Keratinocyte (primary cell): ENCODE data around the gene BTF3. TPM values are rescaled to one million over a fixed set of nuclear protein-coding genes. Genes with fewer than 3 reads are reported as not detected.
A peak's percentile ranks its signal among the peaks of the same experiment; 100 is the strongest.

Experiments
- DNase-seq: peaks from one replicate; pipeline ENCODE4 v3.0.0-alpha.2; 2011; ENCODE audit warnings: low read depth, missing footprints, low spot score
- FAIRE-seq: peaks from 2 replicates; lab custom pipeline; 2011; peaks lifted over from hg19 to GRCh38; lab: Jason Lieb, UNC
- H2AFZ ChIP-seq: 2 replicates; pipeline ENCODE4 v1.6.0; 2012; ENCODE audit warnings: low read length, control low read depth, inconsistent platforms; ENCODE audit not compliant: control insufficient read depth
- H3K27ac ChIP-seq: 2 replicates; pipeline ENCODE4 v1.5.1; 2011; ENCODE audit warnings: low read length; ENCODE audit not compliant: control insufficient read depth, insufficient read depth
- H3K27me3 ChIP-seq: 3 replicates; pipeline ENCODE4 v1.6.0; 2011; ENCODE audit warnings: low read length; ENCODE audit not compliant: control insufficient read depth, insufficient read depth; ENCODE audit errors: extremely low read depth
- H3K36me3 ChIP-seq, 2 experiments: 2 replicates in 1 of 2; 3 replicates in 1 of 2; pipeline ENCODE4 v1.5.1; 2011; ENCODE audit warnings: low read length in 2 of 2, mild to moderate bottlenecking in 1 of 2; ENCODE audit not compliant: control insufficient read depth in 2 of 2, insufficient read depth in 2 of 2; ENCODE audit errors: extremely low read depth in 1 of 2
- H3K4me1 ChIP-seq: 3 replicates; pipeline ENCODE4 v1.5.1; 2011; ENCODE audit warnings: low read length; ENCODE audit not compliant: control insufficient read depth, insufficient read depth; ENCODE audit errors: extremely low read depth
- H3K4me2 ChIP-seq: 3 replicates; pipeline ENCODE4 v1.6.0; 2011; ENCODE audit warnings: low read depth, low read length; ENCODE audit not compliant: control insufficient read depth, insufficient read depth; ENCODE audit errors: extremely low read depth
- H3K4me3 ChIP-seq, 3 experiments: fragments of 200-600 bp in 1 of 3; sonication (generic) in 1 of 3; 2 replicates in 2 of 3; 3 replicates in 1 of 3; pipeline ENCODE4 v1.5.1; 2011 to 2016; ENCODE audit warnings: low read length in 3 of 3, mild to moderate bottlenecking in 3 of 3, control low read depth in 2 of 3, inconsistent platforms in 1 of 3, low read depth in 1 of 3, mixed read lengths in 1 of 3, mixed run types in 1 of 3, moderate library complexity in 1 of 3; ENCODE audit not compliant: control insufficient read depth in 2 of 3, insufficient read depth in 2 of 3; ENCODE audit errors: extremely low read depth in 1 of 3
- H3K79me2 ChIP-seq: 2 replicates; pipeline ENCODE4 v1.6.0; 2012; ENCODE audit warnings: low read length; ENCODE audit not compliant: control insufficient read depth, insufficient read depth
- H3K9ac ChIP-seq: 3 replicates; pipeline ENCODE4 v1.6.0; 2011; ENCODE audit warnings: low read length; ENCODE audit not compliant: control insufficient read depth, insufficient read depth; ENCODE audit errors: extremely low read depth
- H3K9me1 ChIP-seq: 3 replicates; pipeline ENCODE4 v1.6.0; 2011; ENCODE audit warnings: low read length; ENCODE audit not compliant: control insufficient read depth, insufficient read depth; ENCODE audit errors: extremely low read depth
- H3K9me3 ChIP-seq: 2 replicates; pipeline ENCODE4 v1.5.1; 2012; ENCODE audit warnings: low read depth, low read length; ENCODE audit not compliant: control insufficient read depth
- H4K20me1 ChIP-seq: 3 replicates; pipeline ENCODE4 v1.6.0; 2011; ENCODE audit warnings: low read length; ENCODE audit not compliant: control insufficient read depth, insufficient read depth; ENCODE audit errors: extremely low read depth
- EZH2 ChIP-seq: IDR thresholded peaks from one replicate; pipeline ENCODE4 v1.6.1; 2012; ENCODE audit warnings: inconsistent platforms, mild to moderate bottlenecking, low read length, moderate library complexity
- dilution Hi-C: fragments of 300-500 bp; cut with MboI; formaldehyde crosslinking; loops from one replicate; pipeline ENCODE4 v1.7.0; 2020; ENCODE audit warnings: low sequenced_read_pairs; ENCODE audit not compliant: extremely low pct_ligation_motif_present
- polyA plus RNA-seq, 5 experiments: library from polyadenylated mRNA; depleted of rRNA in 3 of 5; stranded (reverse) in 3 of 5; stranded (forward) in 1 of 5; unstranded in 1 of 5; fragments of >200 nt; gene quantifications; 1 replicate in 1 of 5; 2 replicates in 3 of 5; 3 replicates in 1 of 5; pipeline versions ENCODE4 v1.2.1 to v1.2.3, GENCODE V29; 2011 to 2012; ENCODE audit warnings: missing spikeins in 2 of 5, low read depth in 1 of 5, low replicate concordance in 1 of 5
- TF ChIP-seq, protein P1 (sequence below), 3 experiments: IDR thresholded peaks in 1 of 3; conservative IDR thresholded peaks in 1 of 3; optimal IDR thresholded peaks in 1 of 3; 2 replicates in 2 of 3; 3 replicates in 1 of 3; pipeline versions ENCODE3 to v1.5.1; 2011; ENCODE audit warnings: low read length in 3 of 3, mild to moderate bottlenecking in 3 of 3, moderate library complexity in 2 of 3, control low read depth in 1 of 3, inconsistent platforms in 1 of 3; ENCODE audit not compliant: insufficient read depth in 2 of 3; ENCODE audit errors: extremely low read depth in 1 of 3

Gene BTF3
- polyA plus RNA-seq, 1 donor (not counting 4 experiments of a cell fraction or from before 2014, with no cell fraction given) = 857 TPM

DNA sequence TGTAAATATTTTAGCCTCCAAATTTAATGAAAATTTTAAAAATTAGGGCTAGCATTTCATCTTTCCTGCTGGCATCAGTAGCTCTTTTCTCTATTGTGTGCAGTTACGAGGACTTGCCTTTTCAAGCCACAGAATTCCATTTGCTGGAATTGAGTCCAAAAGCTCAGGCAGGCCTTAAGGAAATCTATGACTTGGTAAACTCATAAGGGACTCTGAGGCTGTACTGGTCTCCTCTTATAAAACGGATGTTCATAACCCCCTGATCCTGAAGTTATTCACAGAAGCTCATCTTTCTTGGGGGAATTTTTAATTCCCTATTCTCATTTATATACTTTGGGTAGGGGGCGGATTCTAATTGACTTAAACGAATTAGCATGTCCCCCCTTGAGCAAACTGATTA lies 43.8 kb downstream of the BTF3 start:
- peaks cover 49% of the 10 kb centered on the region for H3K4me1 ChIP-seq
- peak overlapping the region; percentile 60 for H2AFZ ChIP-seq
- peak; percentile 73 for FAIRE-seq

DNA sequence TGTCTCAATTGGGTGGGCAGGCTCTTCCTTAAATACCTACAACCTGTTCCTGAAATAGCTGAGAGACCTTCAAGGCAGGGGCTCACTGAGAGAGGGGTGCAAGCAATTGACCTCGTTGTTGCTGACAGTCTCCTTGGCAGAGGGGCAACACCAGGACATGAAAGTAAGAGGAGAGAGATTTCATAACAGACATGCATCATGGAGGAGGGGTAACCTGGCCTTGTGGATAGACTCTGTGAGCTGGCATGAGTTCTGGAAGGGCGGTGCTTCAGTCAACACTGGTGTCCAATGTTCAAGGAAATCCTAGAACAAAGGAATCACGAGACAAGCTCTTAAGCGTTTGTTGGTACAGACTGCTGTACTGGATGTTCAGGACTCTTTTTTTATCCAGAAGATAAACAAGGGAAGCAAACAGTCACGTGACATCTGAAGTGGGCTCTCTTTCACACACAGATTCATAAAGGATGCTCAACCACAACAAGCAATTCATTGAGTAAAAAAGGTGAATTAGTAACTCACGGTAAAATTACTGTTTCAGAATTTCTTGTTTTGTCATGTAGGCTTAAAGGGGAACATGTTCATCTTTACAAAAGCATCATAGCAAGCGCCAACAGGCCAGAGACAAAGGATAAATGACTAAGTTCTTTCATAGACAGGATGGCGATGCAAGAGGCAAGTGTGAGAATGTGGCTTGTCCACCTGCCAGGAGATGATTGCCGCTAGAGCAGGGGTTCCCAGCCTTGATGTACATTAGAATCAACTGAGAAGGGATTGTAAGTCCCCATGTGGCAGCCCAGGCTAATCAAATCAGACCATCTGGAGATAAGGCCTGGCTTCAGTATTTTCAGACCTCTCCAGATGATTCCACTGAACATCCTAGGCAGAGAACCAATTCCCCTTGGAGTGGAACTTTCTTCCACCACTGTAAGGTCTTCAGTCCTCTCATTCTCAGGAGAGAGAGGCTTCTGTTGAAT lies 46.5 kb downstream of the BTF3 start:
- Histone ChIP-seq H3K36me3 (no peaks in the 10 kb centered on the region), H3K27ac (peak overlapping the region; percentile 61), H3K4me3 (peak overlapping the region in 1 of 3 experiments; percentile 29), H3K9me3 (no peaks in the 10 kb centered on the region), H2AFZ (peak overlapping the region; percentile 5), H4K20me1 (no peaks in the 10 kb centered on the region), H3K79me2 (no peaks in the 10 kb centered on the region), H3K4me2 (peak overlapping the region; percentile 59), H3K9ac (peak overlapping the region; percentile 14), H3K9me1 (no peaks in the 10 kb centered on the region), H3K27me3 (no peaks in the 10 kb centered on the region), H3K4me1 (peaks cover 47% of the 10 kb centered on the region)
- DNase-seq (peak; percentile 62), FAIRE-seq (peak; percentile 93)
- TF ChIP-seq, protein P1, sequence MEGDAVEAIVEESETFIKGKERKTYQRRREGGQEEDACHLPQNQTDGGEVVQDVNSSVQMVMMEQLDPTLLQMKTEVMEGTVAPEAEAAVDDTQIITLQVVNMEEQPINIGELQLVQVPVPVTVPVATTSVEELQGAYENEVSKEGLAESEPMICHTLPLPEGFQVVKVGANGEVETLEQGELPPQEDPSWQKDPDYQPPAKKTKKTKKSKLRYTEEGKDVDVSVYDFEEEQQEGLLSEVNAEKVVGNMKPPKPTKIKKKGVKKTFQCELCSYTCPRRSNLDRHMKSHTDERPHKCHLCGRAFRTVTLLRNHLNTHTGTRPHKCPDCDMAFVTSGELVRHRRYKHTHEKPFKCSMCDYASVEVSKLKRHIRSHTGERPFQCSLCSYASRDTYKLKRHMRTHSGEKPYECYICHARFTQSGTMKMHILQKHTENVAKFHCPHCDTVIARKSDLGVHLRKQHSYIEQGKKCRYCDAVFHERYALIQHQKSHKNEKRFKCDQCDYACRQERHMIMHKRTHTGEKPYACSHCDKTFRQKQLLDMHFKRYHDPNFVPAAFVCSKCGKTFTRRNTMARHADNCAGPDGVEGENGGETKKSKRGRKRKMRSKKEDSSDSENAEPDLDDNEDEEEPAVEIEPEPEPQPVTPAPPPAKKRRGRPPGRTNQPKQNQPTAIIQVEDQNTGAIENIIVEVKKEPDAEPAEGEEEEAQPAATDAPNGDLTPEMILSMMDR (optimal IDR thresholded peaks at IDR 0.05 in 1 of 3, IDR thresholded peaks at IDR 0.05 in 1 of 3, conservative IDR thresholded peaks at IDR 0.05 in 1 of 3; ENCODE audit: extremely low read depth in 1 of 3, insufficient read depth in 2 of 3, low read length in 3 of 3) = no peak
- dilution Hi-C loops = no loop called here

More for the DNA sequence above, 43.8 kb downstream of the BTF3 start:
- Histone ChIP-seq H3K4me3 (peak overlapping the region in 2 of 3 experiments; percentile 33 to 45), H3K36me3 (no peaks in the 10 kb centered on the region), H3K9ac (no peak overlapping the region), H3K9me3 (no peaks in the 10 kb centered on the region), H3K27ac (peak overlapping the region; percentile 57), H4K20me1 (no peaks in the 10 kb centered on the region), H3K27me3 (no peaks in the 10 kb centered on the region), H3K9me1 (no peaks in the 10 kb centered on the region), H3K79me2 (no peaks in the 10 kb centered on the region), H3K4me2 (peak overlapping the region; percentile 76)
- no peak for DNase-seq
- dilution Hi-C loops = no loop called here
- no peak for TF ChIP-seq EZH2
- TF ChIP-seq, protein P1 (optimal IDR thresholded peaks at IDR 0.05 in 1 of 3, IDR thresholded peaks at IDR 0.05 in 1 of 3, conservative IDR thresholded peaks at IDR 0.05 in 1 of 3; ENCODE audit: extremely low read depth in 1 of 3, insufficient read depth in 2 of 3, low read length in 3 of 3) = no peak
